KMS-11 (cell line): ENCODE data around the gene SLC30A4.

Source experiments
- H2AFZ ChIP-seq: fragments of 200-600 bp; sonication (generic); 2 replicates; pipeline ENCODE4 v1.6.1; 2016; ENCODE audit warnings: antibody characterized with exemption, mixed run types, low read depth
- H3K27ac ChIP-seq: fragments of 200-600 bp; sonication (generic); 2 replicates; pipeline ENCODE4 v1.6.1; 2016; ENCODE audit warnings: mild to moderate bottlenecking, mixed run types
- H3K27me3 ChIP-seq: fragments of 200-600 bp; sonication (generic); 2 replicates; pipeline ENCODE4 v1.6.1; 2017; ENCODE audit warnings: mild to moderate bottlenecking, low read depth, mixed run types, moderate library complexity; ENCODE audit not compliant: insufficient read depth
- H3K36me3 ChIP-seq: fragments of 200-600 bp; sonication (generic); 2 replicates; pipeline ENCODE4 v1.6.1; 2017; ENCODE audit warnings: mild to moderate bottlenecking, mixed run types; ENCODE audit not compliant: insufficient read depth
- H3K4me1 ChIP-seq: fragments of 200-600 bp; sonication (generic); 2 replicates; pipeline ENCODE4 v1.6.1; 2016; ENCODE audit warnings: mild to moderate bottlenecking, low read depth, mixed run types; ENCODE audit not compliant: poor library complexity, severe bottlenecking
- H3K4me2 ChIP-seq: fragments of 200-600 bp; sonication (generic); 2 replicates; pipeline ENCODE4 v1.7.0; 2016; ENCODE audit warnings: mild to moderate bottlenecking, mixed run types
- H3K4me3 ChIP-seq: fragments of 200-600 bp; sonication (generic); IDR thresholded peaks from 2 replicates; pipeline ENCODE4 v1.6.1; 2017; ENCODE audit warnings: low read depth, low read length, mixed read lengths; ENCODE audit not compliant: insufficient read depth
- H3K79me2 ChIP-seq: fragments of 200-600 bp; sonication (generic); 2 replicates; pipeline ENCODE4 v1.6.1; 2016; ENCODE audit warnings: low read depth, mixed run types; ENCODE audit not compliant: insufficient read depth
- H3K9ac ChIP-seq: fragments of 200-600 bp; sonication (generic); 2 replicates; pipeline ENCODE4 v1.6.1; 2016; ENCODE audit warnings: mild to moderate bottlenecking, mixed run types
- H4K20me1 ChIP-seq: fragments of 200-600 bp; sonication (generic); 2 replicates; pipeline ENCODE4 v1.6.1; 2016; ENCODE audit warnings: mild to moderate bottlenecking, mixed run types; ENCODE audit not compliant: insufficient read depth
- CTCF ChIP-seq: fragments of 200-600 bp; sonication (generic); conservative IDR thresholded peaks from 2 replicates; pipeline ENCODE4 v1.6.1; 2017; ENCODE audit warnings: low read depth, mild to moderate bottlenecking, antibody characterized with exemption, low read length, moderate library complexity, mixed read lengths

The SLC30A4 gene

GRCh38 chr15:45549541-45550220 lies 27.1 kb upstream of the SLC30A4 start:
- H3K79me2 ChIP-seq: no peaks in the 10 kb centered on the region
- H3K27ac ChIP-seq: peak overlapping the region; percentile 64; the same call in 1 of the 2 replicates
- no peak for TF ChIP-seq CTCF
- H4K20me1 ChIP-seq: no peaks in the 10 kb centered on the region
- no peak overlapping the region; the same call in 1 of the 2 replicates for H3K9ac ChIP-seq
- H2AFZ ChIP-seq: peak overlapping the region; percentile 48; the same call in 1 of the 2 replicates
- H3K4me1 ChIP-seq: peaks cover 5% of the 10 kb centered on the region
- no peaks in the 10 kb centered on the region for H3K36me3 ChIP-seq
- H3K4me2 ChIP-seq: peak overlapping the region; percentile 43
- no peak overlapping the region for H3K4me3 ChIP-seq
- H3K27me3 ChIP-seq: no peaks in the 10 kb centered on the region

- Histone ChIP-seq H3K27me3 (no peaks in the 10 kb centered on the region), H3K27ac (peak overlapping the region; percentile 64), H3K36me3 (no peaks in the 10 kb centered on the region), H3K79me2 (no peaks in the 10 kb centered on the region), H3K4me3 (no peak overlapping the region), H3K4me2 (peak overlapping the region; percentile 43), H2AFZ (peak overlapping the region; percentile 48; the same call in 1 of the 2 replicates), H4K20me1 (no peaks in the 10 kb centered on the region), H3K4me1 (peaks cover 5% of the 10 kb centered on the region), H3K9ac (peak overlapping the region; percentile 37; the same call in 1 of the 2 replicates)
- TF ChIP-seq CTCF: no peak
Observed at GRCh38 chr15:45548753-45549520, 26.4 kb upstream of the SLC30A4 start.

DNA sequence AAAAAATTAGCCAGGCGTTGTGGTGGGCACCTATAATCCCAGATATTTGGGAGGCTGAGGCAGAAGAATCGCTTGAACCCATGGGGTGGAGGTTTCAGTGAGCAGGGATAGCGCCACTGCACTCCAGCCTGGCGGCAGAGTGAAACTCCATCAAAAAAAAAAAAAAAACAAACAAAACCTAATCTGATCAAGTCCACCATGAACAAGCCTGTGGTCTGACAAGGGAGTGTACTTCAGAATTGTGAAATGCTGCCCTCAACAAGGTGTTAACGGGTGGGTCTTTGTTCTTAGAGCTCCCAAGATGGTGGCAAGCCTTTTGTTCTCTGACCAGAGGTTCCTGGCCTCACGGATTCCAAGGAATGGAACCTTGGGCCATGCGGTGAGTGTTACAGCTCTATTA lies 24.2 kb upstream of the SLC30A4 start:
- Histone ChIP-seq H3K4me2 (no peak overlapping the region), H4K20me1 (no peaks in the 10 kb centered on the region), H3K4me1 (peaks cover 5% of the 10 kb centered on the region), H3K9ac (no peak overlapping the region), H3K79me2 (no peaks in the 10 kb centered on the region), H2AFZ (no peak overlapping the region), H3K27me3 (no peaks in the 10 kb centered on the region), H3K4me3 (no peak overlapping the region), H3K27ac (no peak overlapping the region), H3K36me3 (no peaks in the 10 kb centered on the region)
- no peak for TF ChIP-seq CTCF

DNA sequence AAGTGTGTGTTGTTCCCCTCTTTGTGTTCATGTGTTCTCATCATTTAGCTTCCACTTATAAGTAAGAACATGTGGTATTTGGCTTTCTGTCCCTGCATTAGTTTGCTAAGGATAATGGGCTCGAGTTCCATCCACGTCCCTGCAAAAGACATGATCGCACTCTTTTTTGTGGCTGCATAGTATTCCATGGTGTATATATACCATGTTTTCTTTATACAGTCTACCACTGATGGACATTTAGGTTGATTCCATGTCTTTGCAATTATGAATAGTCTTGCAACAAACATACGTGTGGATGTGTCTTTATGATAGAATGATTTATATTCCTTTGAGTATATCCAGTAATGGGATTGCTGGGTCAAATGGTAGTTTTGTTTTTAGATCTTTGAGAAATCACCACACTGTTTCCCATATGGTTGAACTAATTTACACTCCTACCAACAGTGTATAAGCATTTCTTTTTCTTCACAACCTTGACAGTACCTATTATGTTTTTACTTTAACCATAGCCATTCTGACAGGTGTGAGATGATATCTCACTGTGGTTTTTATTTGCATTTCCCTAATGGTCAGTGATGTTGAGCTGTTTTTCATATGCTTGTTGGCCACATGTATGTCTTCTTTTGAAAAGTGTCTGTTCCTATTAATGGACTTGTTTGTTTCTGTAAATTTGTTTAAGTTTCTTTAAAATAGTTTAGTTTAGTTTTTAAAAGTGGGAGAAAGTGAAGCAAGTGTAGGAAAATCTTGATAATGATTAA lies 21.9 kb upstream of the SLC30A4 start:
- no peak overlapping the region for H2AFZ ChIP-seq
- H4K20me1 ChIP-seq: no peaks in the 10 kb centered on the region
- no peaks in the 10 kb centered on the region for H3K79me2 ChIP-seq
- TF ChIP-seq CTCF: no peak
- no peak overlapping the region for H3K9ac ChIP-seq
- no peak overlapping the region for H3K4me2 ChIP-seq
- peaks cover 5% of the 10 kb centered on the region for H3K4me1 ChIP-seq
- no peaks in the 10 kb centered on the region for H3K27me3 ChIP-seq
- H3K27ac ChIP-seq: no peak overlapping the region
- no peak overlapping the region for H3K4me3 ChIP-seq
- H3K36me3 ChIP-seq: no peaks in the 10 kb centered on the region
